Astrocyte (in vitro differentiated cells and primary cell): ENCODE data around the gene IGSF10. TPM values are rescaled to one million over a fixed set of nuclear protein-coding genes. Genes with fewer than 3 reads are reported as not detected.

ENCODE experiments used
- DNase-seq: peaks from one replicate; pipeline ENCODE4 v3.0.0-alpha.2; 2010; ENCODE audit warnings: low read depth
- FAIRE-seq: peaks from 2 replicates; lab custom pipeline; 2011; peaks lifted over from hg19 to GRCh38; lab: Jason Lieb, UNC
- H2AFZ ChIP-seq: 2 replicates; pipeline ENCODE4 v1.6.0; 2012; ENCODE audit warnings: low read depth, low read length, inconsistent platforms
- H3K27ac ChIP-seq: 2 replicates; pipeline ENCODE4 v1.5.1; 2011; ENCODE audit warnings: low read depth, low read length, inconsistent platforms
- H3K27me3 ChIP-seq: 2 replicates; pipeline ENCODE4 v1.6.0; 2011; ENCODE audit warnings: low read length, inconsistent platforms; ENCODE audit not compliant: insufficient read depth
- H3K36me3 ChIP-seq: 2 replicates; pipeline ENCODE4 v1.5.1; 2011; ENCODE audit warnings: low read length, inconsistent platforms; ENCODE audit not compliant: insufficient read depth
- H3K4me1 ChIP-seq: 2 replicates; pipeline ENCODE4 v1.5.1; 2011; ENCODE audit warnings: low read length, inconsistent platforms; ENCODE audit not compliant: insufficient read depth
- H3K4me2 ChIP-seq: 2 replicates; pipeline ENCODE4 v1.6.0; 2012; ENCODE audit warnings: low read length, inconsistent platforms
- H3K4me3 ChIP-seq: 2 replicates; pipeline ENCODE4 v1.5.1; 2011; ENCODE audit warnings: low read depth, mild to moderate bottlenecking, low read length, inconsistent platforms; ENCODE audit not compliant: insufficient read depth
- H3K79me2 ChIP-seq: 2 replicates; pipeline ENCODE4 v1.6.0; 2012; ENCODE audit warnings: mild to moderate bottlenecking, low read length, inconsistent platforms; ENCODE audit not compliant: insufficient read depth
- H3K9ac ChIP-seq: 2 replicates; pipeline ENCODE4 v1.6.0; 2012; ENCODE audit warnings: mild to moderate bottlenecking, low read length, inconsistent platforms
- H3K9me3 ChIP-seq: 2 replicates; pipeline ENCODE4 v1.5.1; 2012; ENCODE audit warnings: low read depth, mild to moderate bottlenecking, low read length, inconsistent platforms; ENCODE audit not compliant: insufficient read depth
- H4K20me1 ChIP-seq: 2 replicates; pipeline ENCODE4 v1.6.0; 2012; ENCODE audit warnings: low read length, inconsistent platforms; ENCODE audit not compliant: insufficient read depth
- H3K27ac Mint-ChIP-seq: one replicate; pipeline ENCODE4 v1.8.0; 2021; ENCODE audit warnings: mild to moderate bottlenecking, mixed read lengths; ENCODE audit not compliant: unreplicated experiment
- H3K27me3 Mint-ChIP-seq: one replicate; pipeline ENCODE4 v1.8.0; 2021; ENCODE audit warnings: low read depth, mixed read lengths; ENCODE audit not compliant: unreplicated experiment
- H3K36me3 Mint-ChIP-seq: one replicate; pipeline ENCODE4 v1.8.0; 2021; ENCODE audit warnings: low read depth, mixed read lengths; ENCODE audit not compliant: unreplicated experiment
- H3K4me1 Mint-ChIP-seq: one replicate; pipeline ENCODE4 v1.8.0; 2021; ENCODE audit warnings: low read depth, mixed read lengths; ENCODE audit not compliant: unreplicated experiment
- H3K4me3 Mint-ChIP-seq: one replicate; pipeline ENCODE4 v1.8.0; 2021; ENCODE audit warnings: mild to moderate bottlenecking, moderate library complexity, mixed read lengths; ENCODE audit not compliant: unreplicated experiment
- H3K9me3 Mint-ChIP-seq: one replicate; pipeline ENCODE4 v1.8.0; 2021; ENCODE audit warnings: mild to moderate bottlenecking, mixed read lengths; ENCODE audit not compliant: unreplicated experiment
- CTCF ChIP-seq: IDR thresholded peaks from 2 replicates; pipeline ENCODE4 v1.5.1; 2011; ENCODE audit warnings: low read depth, mild to moderate bottlenecking, inconsistent platforms, low read length, moderate library complexity; ENCODE audit not compliant: insufficient read depth
- EZH2 ChIP-seq: IDR thresholded peaks from 2 replicates; pipeline ENCODE4 v1.6.1; 2012; ENCODE audit warnings: mild to moderate bottlenecking, low read length, inconsistent platforms; ENCODE audit not compliant: insufficient read depth
- total RNA-seq: library from RNA; stranded (reverse); gene quantifications from 2 replicates; pipeline ENCODE4 v1.2.1, GENCODE V29; 2021

The IGSF10 gene
- total RNA-seq, 1 donor from 2014 or later: 0.84 TPM

DNA sequence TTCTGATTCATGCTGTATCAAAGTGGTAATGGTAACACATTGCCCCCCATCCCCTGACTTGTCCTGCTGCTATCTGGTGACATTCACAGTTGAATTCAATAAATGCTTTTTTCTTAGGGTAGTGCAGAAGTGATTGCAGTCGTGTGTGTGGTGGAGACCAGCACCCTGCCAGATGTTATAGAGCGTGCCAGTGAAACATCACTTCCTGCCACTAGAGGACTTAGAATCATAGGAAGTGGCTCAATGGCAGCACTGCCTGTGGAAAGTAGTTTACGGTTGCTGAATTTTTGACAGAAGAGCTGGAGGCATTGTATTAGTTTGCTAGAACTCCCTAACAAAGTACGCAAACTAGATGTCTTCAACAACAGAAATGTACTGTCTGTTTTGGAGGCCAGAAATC is 38.9 kb downstream of the IGSF10 start:
- H3K4me1 Mint-ChIP-seq: peaks cover 12% of the 10 kb centered on the region

DNA sequence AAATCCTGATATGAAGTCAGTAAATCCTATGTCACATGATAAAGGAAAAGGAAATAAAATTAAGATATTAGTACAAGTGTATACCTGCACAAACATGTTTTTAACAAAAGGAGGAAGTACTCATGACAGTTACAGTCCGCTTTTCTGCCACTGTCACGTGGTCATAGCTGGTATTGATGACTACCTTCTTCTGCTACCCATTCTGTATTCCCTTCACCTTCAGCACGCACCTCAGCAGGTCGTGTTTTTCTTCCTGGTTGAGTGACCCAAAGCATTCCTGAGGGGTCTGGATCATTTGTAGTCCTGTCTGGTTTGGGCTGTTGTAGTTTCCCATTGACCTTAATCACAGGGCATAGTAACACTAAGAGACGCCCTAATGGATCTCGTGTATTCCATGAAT is 41.1 kb downstream of the IGSF10 start:
- H3K4me1 Mint-ChIP-seq: peaks cover 3% of the 10 kb centered on the region
- Histone ChIP-seq H3K79me2 (no peaks in the 10 kb centered on the region), H4K20me1 (no peaks in the 10 kb centered on the region), H3K27ac (no peak overlapping the region), H3K4me3 (no peak overlapping the region), H2AFZ (no peak overlapping the region), H3K27me3 (no peaks in the 10 kb centered on the region), H3K9me3 (no peaks in the 10 kb centered on the region), H3K36me3 (no peaks in the 10 kb centered on the region), H3K4me1 (peaks cover 3% of the 10 kb centered on the region), H3K4me2 (no peak overlapping the region), H3K9ac (no peak overlapping the region)
- FAIRE-seq: no peak
- no peak overlapping the region for H3K27ac Mint-ChIP-seq
- no peak overlapping the region for H3K4me3 Mint-ChIP-seq
- no peak for DNase-seq
- peaks cover 10% of the 10 kb centered on the region for H3K36me3 Mint-ChIP-seq
- TF ChIP-seq CTCF: no peak
- TF ChIP-seq EZH2: no peak
- no peaks in the 10 kb centered on the region for H3K27me3 Mint-ChIP-seq
- no peaks in the 10 kb centered on the region for H3K9me3 Mint-ChIP-seq

More for the DNA sequence above, 38.9 kb downstream of the IGSF10 start:
- H3K27me3 Mint-ChIP-seq: no peaks in the 10 kb centered on the region
- Histone ChIP-seq H3K4me2 (no peak overlapping the region), H3K9me3 (no peaks in the 10 kb centered on the region), H3K27ac (no peak overlapping the region), H3K4me1 (peaks cover 11% of the 10 kb centered on the region), H3K79me2 (no peaks in the 10 kb centered on the region), H3K36me3 (no peaks in the 10 kb centered on the region), H2AFZ (no peak overlapping the region), H3K4me3 (no peak overlapping the region), H3K9ac (no peak overlapping the region), H4K20me1 (no peaks in the 10 kb centered on the region), H3K27me3 (no peaks in the 10 kb centered on the region)
- no peak for FAIRE-seq
- DNase-seq: no peak
- no peaks in the 10 kb centered on the region for H3K9me3 Mint-ChIP-seq
- no peak overlapping the region for H3K4me3 Mint-ChIP-seq
- no peak overlapping the region for H3K27ac Mint-ChIP-seq
- H3K36me3 Mint-ChIP-seq: peaks cover 10% of the 10 kb centered on the region
- TF ChIP-seq CTCF: no peak
- no peak for TF ChIP-seq EZH2

DNA sequence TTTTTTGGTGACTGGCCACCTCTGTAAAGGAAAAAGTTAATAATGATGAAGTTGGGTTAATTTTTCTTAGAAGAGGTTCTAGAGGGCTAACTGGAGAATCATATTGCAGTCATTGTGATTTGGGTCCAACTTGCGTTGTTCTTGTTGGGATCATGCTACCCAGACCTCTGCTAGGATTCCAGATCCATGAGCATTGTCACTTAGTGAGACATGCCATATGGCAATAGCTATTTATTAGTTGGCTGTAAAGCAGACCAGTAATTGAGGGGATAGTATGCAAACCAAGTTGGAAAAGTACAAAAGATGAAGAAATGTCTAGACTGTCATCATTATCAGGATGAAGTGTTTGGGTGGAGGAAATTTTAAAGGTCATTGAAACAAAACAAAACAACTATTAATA is 45.6 kb downstream of the IGSF10 start:
- H3K27ac Mint-ChIP-seq: no peak overlapping the region
- DNase-seq (no peak), FAIRE-seq (no peak)
- no peaks in the 10 kb centered on the region for H3K36me3 ChIP-seq
- no peaks in the 10 kb centered on the region for H3K27me3 ChIP-seq
- H3K9ac ChIP-seq: no peak overlapping the region
- H2AFZ ChIP-seq: no peak overlapping the region
- no peaks in the 10 kb centered on the region for H3K79me2 ChIP-seq
- H3K4me3 Mint-ChIP-seq: no peak overlapping the region
- no peak overlapping the region for H3K27ac ChIP-seq
- no peaks in the 10 kb centered on the region for H3K9me3 Mint-ChIP-seq
- H3K27me3 Mint-ChIP-seq: no peaks in the 10 kb centered on the region
- no peak overlapping the region for H3K4me3 ChIP-seq
- H3K36me3 Mint-ChIP-seq: peaks cover 8% of the 10 kb centered on the region
- no peaks in the 10 kb centered on the region for H4K20me1 ChIP-seq
- no peaks in the 10 kb centered on the region for H3K9me3 ChIP-seq
- TF ChIP-seq EZH2: no peak
- no peak for TF ChIP-seq CTCF
- peaks cover 12% of the 10 kb centered on the region for H3K4me1 Mint-ChIP-seq
- H3K4me2 ChIP-seq: no peak overlapping the region
- H3K4me1 ChIP-seq: peaks cover 4% of the 10 kb centered on the region
